Endothelial cell of umbilical vein (primary cell): ENCODE results near the gene PAGR1. TPM values are rescaled to one million over a fixed set of nuclear protein-coding genes. Genes with fewer than 3 reads are reported as not detected.
"Not testable (repeated sequence)": the region's sequence is repeated elsewhere in the genome, so short reads cannot be mapped to it uniquely, and the experiment has no call there.

Source experiments
- BruUV-seq: library from RNA; stranded (reverse); fragments of 400-500 nt; replicated peaks from 2 replicates; lab custom pipeline; 2021; lab: Mats Ljungman, UMichigan
- CTCF ChIA-PET: fragments of 300-600, 350-600 bp; sonication (Branson Sonifier 250); formaldehyde crosslinking; loops from one replicate; lab custom pipeline; 2021; ENCODE audit warnings: antibody characterized with exemption, inconsistent platforms; lab: Charles Lee
- POLR2A ChIA-PET: fragments of 300-600, 350-600 bp; sonication (Branson Sonifier 250); formaldehyde crosslinking; loops from one replicate; lab custom pipeline; 2021; ENCODE audit warnings: antibody characterized with exemption, inconsistent platforms; lab: Charles Lee
- DNase-seq: peaks from one replicate; pipeline ENCODE4 v3.0.0-alpha.2; 2011; ENCODE audit warnings: low read depth, low spot score
- FAIRE-seq: peaks from 2 replicates; lab custom pipeline; 2011; peaks lifted over from hg19 to GRCh38; lab: Jason Lieb, UNC
- H2AFZ ChIP-seq: 2 replicates; pipeline ENCODE4 v1.6.0; 2012; ENCODE audit warnings: low read depth, low read length, control low read depth, inconsistent platforms
- H3K27ac ChIP-seq: 2 replicates; pipeline ENCODE4 v1.5.1; 2011; ENCODE audit warnings: low read depth, mild to moderate bottlenecking, control low read depth, low read length, moderate library complexity; ENCODE audit not compliant: insufficient read depth
- H3K27me3 ChIP-seq, 2 experiments: 2 replicates each; pipeline versions ENCODE4 v1.6.0 to v1.6.1; 2011; ENCODE audit warnings: low read length in 2 of 2, mixed read lengths in 1 of 2; ENCODE audit not compliant: control insufficient read depth in 2 of 2, insufficient read depth in 2 of 2
- H3K36me3 ChIP-seq, 2 experiments: 2 replicates in 1 of 2; 3 replicates in 1 of 2; pipeline ENCODE4 v1.5.1; 2011; ENCODE audit warnings: low read length in 2 of 2, mild to moderate bottlenecking in 1 of 2, moderate library complexity in 1 of 2; ENCODE audit not compliant: control insufficient read depth in 2 of 2, insufficient read depth in 2 of 2; ENCODE audit errors: extremely low read depth in 1 of 2
- H3K4me1 ChIP-seq: 3 replicates; pipeline ENCODE4 v1.5.1; 2011; ENCODE audit warnings: mild to moderate bottlenecking, low read length; ENCODE audit not compliant: control insufficient read depth, insufficient read depth; ENCODE audit errors: extremely low read depth
- H3K4me2 ChIP-seq: 2 replicates; pipeline ENCODE4 v1.6.1; 2011; ENCODE audit warnings: low read length, control low read depth, mixed read lengths; ENCODE audit not compliant: insufficient read depth
- H3K4me3 ChIP-seq, 3 experiments: fragments of 200-600 bp in 1 of 3; sonication (generic), shearing (Covaris generic) in 1 of 3; replicated peaks in 1 of 3; 2 replicates each; pipeline ENCODE4 v1.5.1; 2011 to 2016; ENCODE audit warnings: control low read depth in 3 of 3, low read length in 3 of 3, mild to moderate bottlenecking in 2 of 3, inconsistent platforms in 1 of 3, low read depth in 1 of 3, moderate library complexity in 1 of 3; ENCODE audit not compliant: insufficient read depth in 1 of 3
- H3K79me2 ChIP-seq: 2 replicates; pipeline ENCODE4 v1.6.0; 2012; ENCODE audit warnings: low read length, inconsistent platforms; ENCODE audit not compliant: control insufficient read depth, insufficient read depth
- H3K9ac ChIP-seq: replicated peaks from 2 replicates; pipeline ENCODE3; 2011; ENCODE audit warnings: low read length, control low read depth; ENCODE audit not compliant: insufficient read depth; ENCODE audit errors: extremely low read depth
- H3K9me1 ChIP-seq: replicated peaks from 3 replicates; pipeline ENCODE4 v1.6.0; 2011; ENCODE audit warnings: mild to moderate bottlenecking, low read length; ENCODE audit not compliant: control insufficient read depth, insufficient read depth; ENCODE audit errors: extremely low read depth
- H3K9me3 ChIP-seq: replicated peaks from 2 replicates; pipeline ENCODE4 v1.5.1; 2012; ENCODE audit warnings: low read length, inconsistent platforms; ENCODE audit not compliant: control insufficient read depth, insufficient read depth
- H4K20me1 ChIP-seq: replicated peaks from 2 replicates; pipeline ENCODE3; 2011; ENCODE audit warnings: mild to moderate bottlenecking, low read length; ENCODE audit not compliant: control insufficient read depth, insufficient read depth; ENCODE audit errors: extremely low read depth
- CTCF ChIP-seq, 2 donors: IDR thresholded peaks; 1 replicate in 1 of 2; 2 replicates in 1 of 2; pipeline ENCODE4 v1.5.1; 2011; ENCODE audit warnings: low read length in 2 of 2, mild to moderate bottlenecking in 2 of 2, moderate library complexity in 2 of 2, control low read depth in 1 of 2, inconsistent platforms in 1 of 2, low read depth in 1 of 2; ENCODE audit not compliant: insufficient read depth in 1 of 2; ENCODE audit errors: extremely low read depth in 1 of 2
- EZH2 ChIP-seq: IDR thresholded peaks from 2 replicates; pipeline ENCODE4 v1.6.1; 2012; ENCODE audit warnings: borderline replicate concordance, low read depth, mild to moderate bottlenecking, moderate library complexity, low read length, inconsistent platforms; ENCODE audit not compliant: severe bottlenecking
- FOS ChIP-seq: IDR thresholded peaks from 2 replicates; pipeline ENCODE4 v1.6.1; 2011; ENCODE audit warnings: mild to moderate bottlenecking, low read length, moderate library complexity, borderline replicate concordance; ENCODE audit not compliant: insufficient read depth
- GATA2 ChIP-seq: IDR thresholded peaks from 2 replicates; pipeline ENCODE4 v1.7.0; 2011; ENCODE audit warnings: low read depth, mild to moderate bottlenecking, moderate library complexity, mixed read lengths, low read length; ENCODE audit not compliant: insufficient read length, insufficient read depth
- JUN ChIP-seq: IDR thresholded peaks from 2 replicates; pipeline ENCODE4 v1.6.1; 2011; ENCODE audit warnings: borderline replicate concordance, low read depth; ENCODE audit not compliant: insufficient read length, insufficient read depth
- MAX ChIP-seq: IDR thresholded peaks from 2 replicates; pipeline ENCODE4 v1.6.1; 2011; ENCODE audit not compliant: insufficient read depth, insufficient read length
- MYC ChIP-seq: IDR thresholded peaks from one replicate; pipeline ENCODE4 v1.6.1; 2011; ENCODE audit warnings: mild to moderate bottlenecking, low read depth, low read length
- POLR2A ChIP-seq: IDR thresholded peaks from 2 replicates; pipeline ENCODE4 v1.6.1; 2012; ENCODE audit warnings: low read depth, mild to moderate bottlenecking, control low read depth, low read length
- POLR2AphosphoS5 ChIP-seq: IDR thresholded peaks from 2 replicates; pipeline ENCODE4 v1.6.1; 2012; ENCODE audit warnings: low read depth, mild to moderate bottlenecking, control low read depth, low read length, moderate library complexity; ENCODE audit not compliant: insufficient read depth
- dilution Hi-C: fragments of 300-500 bp; cut with MboI; formaldehyde crosslinking; loops from one replicate; pipeline ENCODE4 v1.15.0; 2019; ENCODE audit warnings: low sequenced_read_pairs; ENCODE audit not compliant: extremely low pct_ligation_motif_present
- intact Hi-C: fragments of 100-400 bp; cut with micrococcal nuclease; formaldehyde crosslinking; loops from one replicate; pipeline ENCODE4 v1.10.0; 2022
- polyA plus RNA-seq, 4 experiments: library from polyadenylated mRNA; depleted of rRNA in 3 of 4; stranded (reverse) in 3 of 4; unstranded in 1 of 4; fragments of >200 nt; gene quantifications; 2 replicates each; pipeline versions ENCODE4 v1.2.1 to v1.2.3, GENCODE V29; 2011 to 2012; ENCODE audit warnings: missing spikeins in 1 of 4
- total RNA-seq: library from RNA; stranded (reverse); gene quantifications from 2 replicates; pipeline ENCODE4 v1.2.3, GENCODE V29; 2021

The PAGR1 gene
- total and polyA plus RNA-seq, 2 donors (not counting 3 experiments of a cell fraction or from before 2014, with no cell fraction given) = 15.9 to 26.3 TPM

GRCh38 chr16:29791845-29792807 lies 23.8 kb upstream of the PAGR1 start:
- BruUV-seq = no TSS peak
- H3K9me1 ChIP-seq = no peaks in the 10 kb centered on the region
- intact Hi-C loops (loop anchor here (2.0 to 5.0 kb wide), 2 partner anchors 91 to 185 kb away; no protein-coding TSS in a partner anchor), dilution Hi-C loops (no loop called here)
- peak overlapping the region; percentile 80 to 93 (median 88) for H3K4me3 ChIP-seq
- peak overlapping the region; percentile 87 for H3K4me2 ChIP-seq
- H4K20me1 ChIP-seq = no peaks in the 10 kb centered on the region
- TF ChIP-seq CTCF (IDR thresholded peaks at IDR 0.05; ENCODE audit: extremely low read depth in 1 of 2, insufficient read depth in 1 of 2, low read depth in 1 of 2, low read length in 2 of 2) (no peak), POLR2A (no peak), POLR2AphosphoS5 (no peak), GATA2 (no peak), JUN (no peak), FOS (no peak), EZH2 (no peak), MAX (no peak), MYC (no peak)
- H2AFZ ChIP-seq = peak overlapping the region; percentile 97
- H3K36me3 ChIP-seq = peaks cover 0 to 3% of the 10 kb centered on the region in 2 experiments
- H3K9me3 ChIP-seq = no peaks in the 10 kb centered on the region
- no peak overlapping the region for H3K27ac ChIP-seq
- no peak for DNase-seq
- ChIA-PET POLR2A (no interaction called here), CTCF (interaction anchor here (6.3 kb wide), 1 partner anchor 56 kb away, joined by 34 read pairs; no protein-coding TSS in a partner anchor)
- H3K9ac ChIP-seq = no peak overlapping the region
- no peaks in the 10 kb centered on the region for H3K27me3 ChIP-seq
- no peak for FAIRE-seq
- peaks cover 21% of the 10 kb centered on the region for H3K4me1 ChIP-seq
- H3K79me2 ChIP-seq = peaks cover 63% of the 10 kb centered on the region

GRCh38 chr16:29793153-29793552 lies 22.8 kb upstream of the PAGR1 start:
- FAIRE-seq, POLR2A ChIA-PET, BruUV-seq: not testable (repeated sequence)

More at GRCh38 chr16:29793153-29793552, 22.8 kb upstream of the PAGR1 start:
- H3K9ac ChIP-seq, H3K9me3 ChIP-seq, H3K27me3 ChIP-seq, H3K4me2 ChIP-seq, H2AFZ ChIP-seq, H4K20me1 ChIP-seq, H3K4me3 ChIP-seq, H3K9me1 ChIP-seq, H3K36me3 ChIP-seq, H3K27ac ChIP-seq, dilution Hi-C loops, DNase-seq: not testable (repeated sequence)
- Histone ChIP-seq H3K79me2 (peaks cover 65% of the 10 kb centered on the region), H3K4me1 (peaks cover 21% of the 10 kb centered on the region)
- CTCF ChIA-PET = interaction anchor here (6.3 kb wide), 1 partner anchor 55 kb away, joined by 34 read pairs; no protein-coding TSS in a partner anchor
- intact Hi-C loops = loop anchor here (5.0 kb wide), 1 partner anchor 184 kb away; no protein-coding TSS in a partner anchor
